Dermis microvascular lymphatic vessel endothelial cell (primary cell): Measurements from ENCODE around the gene NPHS1. TPM values are rescaled to one million over a fixed set of nuclear protein-coding genes. Genes with fewer than 3 reads are reported as not detected.
A peak's percentile ranks its signal among the peaks of the same experiment; 100 is the strongest.
"Not testable (repeated sequence)": the region's sequence is repeated elsewhere in the genome, so short reads cannot be mapped to it uniquely, and the experiment has no call there.

Experiments
- DNase-seq, 2 donors: peaks; one replicate each; pipeline versions ENCODE4 v3.0.0 to v3.0.0-alpha.2; 2010; ENCODE audit warnings: low read depth in 2 of 2
- total RNA-seq: library from RNA; depleted of rRNA; stranded (reverse); fragments of >200 nt; gene quantifications from 2 replicates; pipeline ENCODE4 v1.2.1, GENCODE V29; 2014

Gene NPHS1
- total RNA-seq, 1 donor from 2014 or later = not detected

- DNase-seq = no peak
Observed at GRCh38 chr19:35851213-35852028, 883 bp downstream of the NPHS1 start.

GRCh38 chr19:35848919-35849505 lies 3.3 kb downstream of the NPHS1 start:
- DNase-seq = no peak

- DNase-seq = no peak
Observed at GRCh38 chr19:35848486-35848885, 3.8 kb downstream of the NPHS1 start.

GRCh38 chr19:35847911-35848310 lies 4.4 kb downstream of the NPHS1 start:
- DNase-seq = no peak

- no peak for DNase-seq
Observed at GRCh38 chr19:35846038-35846668, 6.2 kb downstream of the NPHS1 start.

- DNase-seq = no peak
Observed at GRCh38 chr19:35845215-35846037, 6.9 kb downstream of the NPHS1 start.

- no peak for DNase-seq
Observed at GRCh38 chr19:35844482-35845214, 7.7 kb downstream of the NPHS1 start.

GRCh38 chr19:35843676-35844481 lies 8.4 kb downstream of the NPHS1 start:
- no peak for DNase-seq

- DNase-seq = no peak
Observed at GRCh38 chr19:35842666-35843272, 9.5 kb downstream of the NPHS1 start.

- no peak for DNase-seq
Observed at GRCh38 chr19:35841961-35842595, 10.2 kb downstream of the NPHS1 start.

- not testable (repeated sequence) for DNase-seq
Observed at GRCh38 chr19:35836096-35836495, 16.2 kb downstream of the NPHS1 start.

GRCh38 chr19:35833972-35834371 lies 18.3 kb downstream of the NPHS1 start:
- DNase-seq = no peak

GRCh38 chr19:35832054-35832453 lies 20.2 kb downstream of the NPHS1 start:
- DNase-seq = no peak

GRCh38 chr19:35830986-35831385 lies 21.3 kb downstream of the NPHS1 start:
- DNase-seq = no peak

- peak; percentile 47 to 66 for DNase-seq
Observed at GRCh38 chr19:35828692-35829301, 23.5 kb downstream of the NPHS1 start.

- no peak for DNase-seq
Observed at GRCh38 chr19:35824150-35824549, 28.2 kb downstream of the NPHS1 start.

GRCh38 chr19:35822579-35822978 lies 29.7 kb downstream of the NPHS1 start:
- no peak for DNase-seq

GRCh38 chr19:35818445-35818844 lies 33.9 kb downstream of the NPHS1 start:
- DNase-seq = no peak

GRCh38 chr19:35816846-35817245 lies 35.5 kb downstream of the NPHS1 start:
- DNase-seq = no peak
